ENCODE results near the gene AKNA.

DNA sequence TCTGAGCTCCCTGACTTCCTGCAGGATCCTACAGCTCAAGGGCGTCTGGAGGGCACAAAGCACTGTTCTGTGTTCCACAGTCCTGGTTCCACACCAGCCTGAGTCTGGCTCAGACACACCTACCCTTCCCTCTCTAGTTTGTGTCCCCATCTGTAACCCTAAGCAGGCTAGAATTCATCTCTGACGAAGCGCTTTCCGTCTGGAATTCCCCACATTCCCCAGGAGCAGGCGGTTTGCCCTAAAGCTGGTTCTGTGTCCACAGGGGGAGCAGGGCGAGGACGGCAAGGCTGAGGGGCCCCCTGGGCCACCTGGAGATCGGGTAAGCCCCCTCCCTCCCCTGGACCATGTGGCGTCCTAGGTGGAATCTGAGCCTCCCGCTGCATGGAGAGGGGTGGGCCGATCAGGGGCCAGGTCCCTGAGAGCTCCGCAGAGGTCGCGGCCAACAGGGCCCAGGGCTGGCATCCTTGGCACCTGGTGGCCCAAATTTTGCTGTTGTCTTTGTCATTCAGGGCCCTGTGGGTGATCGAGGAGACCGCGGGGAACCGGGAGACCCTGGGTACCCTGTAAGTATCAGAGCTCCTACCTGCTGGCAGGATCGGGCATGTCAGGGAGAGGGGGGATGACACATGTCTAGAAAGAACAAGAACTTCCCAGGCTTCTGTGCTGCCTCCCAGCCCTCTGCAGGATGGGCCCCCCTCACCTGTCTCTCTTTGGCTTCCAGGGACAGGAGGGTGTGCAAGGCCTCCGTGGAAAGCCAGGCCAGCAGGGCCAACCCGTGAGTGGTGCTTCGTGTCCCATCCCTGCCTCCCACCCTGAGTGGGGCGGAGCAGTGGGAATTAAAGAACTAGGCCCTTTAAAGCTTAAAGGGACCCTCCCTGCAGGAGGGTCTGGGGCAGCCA is 99.3 kb downstream of the AKNA start:
- no peak for TF ChIP-seq CTCF (IDR thresholded peaks at IDR 0.05)
- TF ChIP-seq POLR2A (IDR thresholded peaks at IDR 0.05) = no peak
